ENCODE measurements around the gene SLC35D2. TPM values are rescaled to one million over a fixed set of nuclear protein-coding genes. Genes with fewer than 3 reads are reported as not detected.

SLC35D2 gene
- total RNA-seq, 4 donors from 2014 or later, result 20.5 to 29.5 (median 21.8) TPM

DNA sequence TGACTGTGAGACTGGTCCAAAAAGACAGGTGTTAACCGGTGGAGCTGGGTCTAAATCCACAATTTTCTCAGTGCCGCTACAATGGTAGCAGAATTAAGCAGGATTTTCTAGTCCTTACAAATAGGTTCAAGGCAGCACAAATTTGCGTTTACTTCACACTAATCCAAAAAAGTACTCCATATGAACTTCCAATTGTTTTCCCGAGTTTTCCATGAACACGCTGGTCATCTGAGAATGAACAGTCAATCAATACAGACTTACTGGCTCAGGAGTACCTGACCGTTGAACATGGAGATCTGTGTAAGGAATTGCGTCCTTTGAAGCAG, 709 bp downstream of the SLC35D2 start:
- no peak for DNase-seq (ENCODE audit: extremely low spot score)
- Histone ChIP-seq H3K27ac (replicated peaks in 1 of 4) (peak overlapping the region; percentile 86 to 93 (median 92)), H3K27me3 (no peaks in the 10 kb centered on the region), H3K4me3 (peak overlapping the region; percentile 79 to 89 (median 88)), H3K4me1 (peaks cover 30 to 43% (median 39%) of the 10 kb centered on the region in 4 donors), H3K36me3 (peaks cover 0 to 9% (median 2%) of the 10 kb centered on the region in 4 donors), H3K9me3 (no peaks in the 10 kb centered on the region)
- TF ChIP-seq POLR2A (IDR thresholded peaks at IDR 0.05; ENCODE audit: low read depth), result no peak
- TF ChIP-seq, protein P1, sequence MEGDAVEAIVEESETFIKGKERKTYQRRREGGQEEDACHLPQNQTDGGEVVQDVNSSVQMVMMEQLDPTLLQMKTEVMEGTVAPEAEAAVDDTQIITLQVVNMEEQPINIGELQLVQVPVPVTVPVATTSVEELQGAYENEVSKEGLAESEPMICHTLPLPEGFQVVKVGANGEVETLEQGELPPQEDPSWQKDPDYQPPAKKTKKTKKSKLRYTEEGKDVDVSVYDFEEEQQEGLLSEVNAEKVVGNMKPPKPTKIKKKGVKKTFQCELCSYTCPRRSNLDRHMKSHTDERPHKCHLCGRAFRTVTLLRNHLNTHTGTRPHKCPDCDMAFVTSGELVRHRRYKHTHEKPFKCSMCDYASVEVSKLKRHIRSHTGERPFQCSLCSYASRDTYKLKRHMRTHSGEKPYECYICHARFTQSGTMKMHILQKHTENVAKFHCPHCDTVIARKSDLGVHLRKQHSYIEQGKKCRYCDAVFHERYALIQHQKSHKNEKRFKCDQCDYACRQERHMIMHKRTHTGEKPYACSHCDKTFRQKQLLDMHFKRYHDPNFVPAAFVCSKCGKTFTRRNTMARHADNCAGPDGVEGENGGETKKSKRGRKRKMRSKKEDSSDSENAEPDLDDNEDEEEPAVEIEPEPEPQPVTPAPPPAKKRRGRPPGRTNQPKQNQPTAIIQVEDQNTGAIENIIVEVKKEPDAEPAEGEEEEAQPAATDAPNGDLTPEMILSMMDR (IDR thresholded peaks at IDR 0.05), result no peak
- TF ChIP-seq POLR2AphosphoS5 (IDR thresholded peaks at IDR 0.05), result no peak
- no peak for TF ChIP-seq EP300 (IDR thresholded peaks at IDR 0.05)
- 28% methylated on average over 7 of the region's 7 CpGs for WGBS
- intact Hi-C loops (cut with DNase I), result no loop called here

DNA sequence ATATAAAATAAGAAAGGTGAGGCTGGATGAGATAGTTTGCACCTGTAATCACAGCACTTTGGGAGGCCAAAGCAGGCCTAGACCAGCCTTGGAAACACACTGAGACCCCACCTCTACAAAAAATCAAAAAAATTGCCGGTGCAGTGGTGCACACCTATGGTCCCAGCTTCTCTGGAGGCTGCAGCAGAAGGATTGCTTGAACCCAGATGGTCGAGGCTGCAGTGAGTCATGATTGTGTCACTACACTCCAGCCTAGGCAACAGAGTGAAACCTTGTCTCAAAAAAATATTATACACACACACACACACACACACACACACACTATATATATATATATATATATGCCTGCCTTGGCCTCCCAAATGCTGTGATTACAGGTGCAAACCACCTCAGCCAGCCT, 1.3 kb downstream of the SLC35D2 start:
- no peak for DNase-seq (ENCODE audit: extremely low spot score)
- TF ChIP-seq, protein P1 (IDR thresholded peaks at IDR 0.05), result no peak
- TF ChIP-seq POLR2AphosphoS5 (IDR thresholded peaks at IDR 0.05) (no peak), EP300 (IDR thresholded peaks at IDR 0.05) (no peak), POLR2A (IDR thresholded peaks at IDR 0.05; ENCODE audit: low read depth) (no peak)
- H3K27ac ChIP-seq (replicated peaks in 1 of 4), result peak overlapping the region in 3 of 4 donors; percentile 86 to 93 (median 92)
- H3K27me3 ChIP-seq, result no peaks in the 10 kb centered on the region
- intact Hi-C loops (cut with DNase I), result no loop called here
- peaks cover 0 to 9% (median 2%) of the 10 kb centered on the region in 4 donors for H3K36me3 ChIP-seq
- peak overlapping the region; percentile 79 to 89 (median 88) for H3K4me3 ChIP-seq
- no peaks in the 10 kb centered on the region for H3K9me3 ChIP-seq
- WGBS, result 75% methylated on average over 2 of the region's 2 CpGs
- peaks cover 33 to 49% (median 45%) of the 10 kb centered on the region in 4 donors for H3K4me1 ChIP-seq

DNA sequence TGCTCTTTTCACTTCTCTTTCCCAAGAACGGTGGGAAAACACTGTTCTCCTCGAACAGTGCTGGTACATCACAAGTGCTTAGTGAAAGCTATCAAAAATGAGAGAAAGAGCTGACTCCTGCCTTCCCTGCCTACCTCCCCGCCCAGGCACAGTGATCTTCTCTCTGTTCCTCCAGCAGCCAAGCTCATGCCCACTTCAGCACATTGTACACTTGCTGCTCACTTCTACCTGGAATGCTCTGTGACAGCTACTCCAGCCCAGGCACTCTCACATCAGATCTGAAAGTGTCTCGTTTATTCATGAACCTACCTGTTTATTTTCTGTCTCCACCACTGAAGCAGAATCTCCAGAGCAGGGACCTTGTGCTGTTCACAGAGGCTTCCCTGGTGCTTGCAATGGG, 1.8 kb downstream of the SLC35D2 start:
- WGBS, result 83% methylated on average over 4 of the region's 4 CpGs

GRCh38 chr9:96381125-96381524, 2.4 kb downstream of the SLC35D2 start:
- Histone ChIP-seq H3K4me1 (peaks cover 26 to 53% (median 51%) of the 10 kb centered on the region in 4 donors), H3K4me3 (no peak overlapping the region), H3K27me3 (no peaks in the 10 kb centered on the region), H3K27ac (replicated peaks in 1 of 4) (no peak overlapping the region), H3K9me3 (no peaks in the 10 kb centered on the region), H3K36me3 (peaks cover 0 to 9% (median 2%) of the 10 kb centered on the region in 4 donors)
- TF ChIP-seq POLR2AphosphoS5 (IDR thresholded peaks at IDR 0.05), result no peak
- TF ChIP-seq POLR2A (IDR thresholded peaks at IDR 0.05; ENCODE audit: low read depth), result no peak
- 94% methylated on average over 3 of the region's 4 CpGs for WGBS
- no peak for DNase-seq (ENCODE audit: extremely low spot score)
- intact Hi-C loops (cut with DNase I), result no loop called here

More for the DNA sequence above, 1.8 kb downstream of the SLC35D2 start:
- Histone ChIP-seq H3K4me1 (peaks cover 31 to 52% (median 50%) of the 10 kb centered on the region in 4 donors), H3K36me3 (peaks cover 0 to 9% (median 2%) of the 10 kb centered on the region in 4 donors), H3K4me3 (peak overlapping the region in 1 of 4 donors; percentile 89), H3K9me3 (no peaks in the 10 kb centered on the region), H3K27me3 (no peaks in the 10 kb centered on the region), H3K27ac (replicated peaks in 1 of 4) (no peak overlapping the region)
- intact Hi-C loops (cut with DNase I), result no loop called here
- TF ChIP-seq POLR2A (IDR thresholded peaks at IDR 0.05; ENCODE audit: low read depth) (no peak), POLR2AphosphoS5 (IDR thresholded peaks at IDR 0.05) (no peak), EP300 (IDR thresholded peaks at IDR 0.05) (no peak)
- TF ChIP-seq, protein P1 (IDR thresholded peaks at IDR 0.05), result no peak
- no peak for DNase-seq (ENCODE audit: extremely low spot score)

DNA sequence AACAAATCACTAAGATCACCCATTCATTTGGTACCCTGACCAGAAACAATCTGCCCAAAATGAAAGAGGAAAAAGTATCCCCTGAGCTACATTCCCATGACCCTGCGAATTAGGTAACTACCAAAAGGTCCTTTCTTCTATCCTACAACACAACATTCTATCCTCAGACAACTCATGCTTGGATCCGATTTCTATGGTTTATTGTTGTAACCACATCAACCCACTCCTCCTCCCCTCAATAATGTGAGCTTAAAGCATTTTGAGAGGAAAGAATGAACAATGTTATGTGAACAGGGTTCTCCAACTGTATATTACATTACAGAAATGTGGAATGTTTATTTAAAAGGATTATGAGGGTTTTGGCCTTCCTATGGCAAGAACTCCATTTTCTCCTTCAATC, 4.0 kb downstream of the SLC35D2 start:
- Histone ChIP-seq H3K36me3 (peaks cover 0 to 9% (median 4%) of the 10 kb centered on the region in 4 donors), H3K4me3 (no peak overlapping the region), H3K27ac (replicated peaks in 1 of 4) (no peak overlapping the region), H3K9me3 (no peaks in the 10 kb centered on the region), H3K4me1 (peaks cover 26 to 53% (median 50%) of the 10 kb centered on the region in 4 donors), H3K27me3 (no peaks in the 10 kb centered on the region)
- whole genome bisulfite sequencing, result 86% methylated on average over 2 of the region's 2 CpGs
- intact Hi-C loops (cut with DNase I), result no loop called here
- no peak for TF ChIP-seq POLR2A (IDR thresholded peaks at IDR 0.05; ENCODE audit: low read depth)
- DNase-seq (ENCODE audit: extremely low spot score), result no peak

DNA sequence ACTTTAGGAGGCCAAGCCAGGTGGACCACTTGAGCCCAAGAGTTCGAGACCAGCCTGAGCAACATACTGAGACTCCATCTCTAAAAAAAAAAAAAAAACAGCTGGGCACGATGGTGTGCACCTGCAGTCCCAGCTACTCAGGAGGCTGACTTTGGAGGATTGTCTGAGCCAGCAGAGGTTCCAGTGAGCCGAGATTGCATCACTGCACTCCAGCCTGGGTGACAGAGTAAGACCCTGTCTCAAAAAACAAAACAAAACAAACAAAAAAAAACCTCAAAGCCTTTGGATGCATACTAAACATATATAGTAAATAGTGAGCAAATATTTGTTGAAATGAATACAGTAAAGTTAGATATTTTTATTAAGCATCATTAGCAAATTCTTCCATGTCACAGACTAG, 5.3 kb downstream of the SLC35D2 start:
- H3K27me3 ChIP-seq, result no peaks in the 10 kb centered on the region
- intact Hi-C loops (cut with DNase I), result no loop called here
- no peak overlapping the region for H3K4me3 ChIP-seq
- peaks cover 0 to 13% (median 4%) of the 10 kb centered on the region in 4 donors for H3K36me3 ChIP-seq
- TF ChIP-seq POLR2A (IDR thresholded peaks at IDR 0.05; ENCODE audit: low read depth), result no peak
- TF ChIP-seq EP300 (IDR thresholded peaks at IDR 0.05), result no peak
- TF ChIP-seq, protein P1 (IDR thresholded peaks at IDR 0.05), result no peak
- TF ChIP-seq POLR2AphosphoS5 (IDR thresholded peaks at IDR 0.05), result no peak
- H3K9me3 ChIP-seq, result no peaks in the 10 kb centered on the region
- H3K4me1 ChIP-seq, result peaks cover 26 to 45% (median 42%) of the 10 kb centered on the region in 4 donors
- DNase-seq (ENCODE audit: extremely low spot score), result no peak
- WGBS, result 83% methylated on average over 3 of the region's 3 CpGs
- H3K27ac ChIP-seq (replicated peaks in 1 of 4), result no peak overlapping the region
